Trophoblast cell (in vitro differentiated cells and primary cell): ENCODE measurements around the gene CDC34.

Experiments used
- DNase-seq, 2 donors: peaks; one replicate each; pipeline ENCODE4 v3.0.0-alpha.2; 2016
- H2AFZ ChIP-seq: 2 replicates; pipeline ENCODE4 v1.6.1; 2013; ENCODE audit warnings: low read length, moderate library complexity, mild to moderate bottlenecking; ENCODE audit not compliant: insufficient read depth, poor library complexity
- H2AK5ac ChIP-seq: 2 replicates; pipeline ENCODE4 v1.6.1; 2013; ENCODE audit warnings: mild to moderate bottlenecking, low read length
- H2BK120ac ChIP-seq: 2 replicates; pipeline ENCODE4 v1.6.1; 2013; ENCODE audit warnings: low read length, mild to moderate bottlenecking, moderate library complexity; ENCODE audit not compliant: insufficient read depth, poor library complexity
- H2BK12ac ChIP-seq: 2 replicates; pipeline ENCODE4 v1.6.1; 2013; ENCODE audit warnings: mild to moderate bottlenecking, low read length, moderate library complexity
- H2BK5ac ChIP-seq: 2 replicates; pipeline ENCODE4 v1.6.1; 2013; ENCODE audit warnings: low read length, low read depth, moderate library complexity, mild to moderate bottlenecking; ENCODE audit not compliant: poor library complexity
- H3K14ac ChIP-seq: 2 replicates; pipeline ENCODE4 v1.6.1; 2013; ENCODE audit warnings: mild to moderate bottlenecking, low read length
- H3K18ac ChIP-seq: 2 replicates; pipeline ENCODE4 v1.6.1; 2013; ENCODE audit warnings: mild to moderate bottlenecking, low read length
- H3K23ac ChIP-seq: 2 replicates; pipeline ENCODE4 v1.6.1; 2013; ENCODE audit warnings: low read length
- H3K27ac ChIP-seq: 2 replicates; pipeline ENCODE4 v1.5.1; 2013; ENCODE audit warnings: low read depth, mild to moderate bottlenecking, inconsistent platforms, low read length, moderate library complexity
- H3K27me3 ChIP-seq: 2 replicates; pipeline ENCODE4 v1.6.1; 2013; ENCODE audit warnings: inconsistent platforms, mild to moderate bottlenecking, low read length, moderate library complexity; ENCODE audit not compliant: insufficient read depth
- H3K36me3 ChIP-seq, 2 experiments: 1 replicate in 1 of 2; 2 replicates in 1 of 2; pipeline ENCODE4 v1.6.1; 2013; ENCODE audit warnings: low read length in 2 of 2, mild to moderate bottlenecking in 2 of 2, moderate library complexity in 1 of 2; ENCODE audit not compliant: insufficient read depth in 2 of 2, control insufficient read depth in 1 of 2
- H3K4ac ChIP-seq: 2 replicates; pipeline ENCODE4 v1.6.1; 2013; ENCODE audit warnings: low read depth, mild to moderate bottlenecking, low read length, moderate library complexity
- H3K4me1 ChIP-seq, 2 experiments: 1 replicate in 1 of 2; 2 replicates in 1 of 2; pipeline ENCODE4 v1.6.1; 2013; ENCODE audit warnings: low read length in 2 of 2, mild to moderate bottlenecking in 2 of 2, moderate library complexity in 1 of 2; ENCODE audit not compliant: insufficient read depth in 2 of 2, control insufficient read depth in 1 of 2
- H3K4me2 ChIP-seq: 2 replicates; pipeline ENCODE4 v1.6.1; 2013; ENCODE audit warnings: inconsistent platforms, mild to moderate bottlenecking, low read length, moderate library complexity
- H3K4me3 ChIP-seq: 2 replicates; pipeline ENCODE4 v1.5.1; 2013; ENCODE audit warnings: mild to moderate bottlenecking, low read depth, low read length, inconsistent platforms
- H3K79me1 ChIP-seq: one replicate; pipeline ENCODE4 v1.6.1; 2013; ENCODE audit warnings: low read length
- H3K79me2 ChIP-seq: 2 replicates; pipeline ENCODE4 v1.6.1; 2013; ENCODE audit warnings: low read length, mild to moderate bottlenecking; ENCODE audit not compliant: control insufficient read depth, insufficient read depth, poor library complexity
- H3K9ac ChIP-seq: 2 replicates; pipeline ENCODE4 v1.6.1; 2013; ENCODE audit warnings: mild to moderate bottlenecking, low read length
- H3K9me3 ChIP-seq: 2 replicates; pipeline ENCODE4 v1.6.1; 2013; ENCODE audit warnings: low read depth, mild to moderate bottlenecking, control low read depth, inconsistent platforms, low read length; ENCODE audit not compliant: insufficient read depth
- H4K12ac ChIP-seq: 2 replicates; pipeline ENCODE4 v1.6.1; 2013; ENCODE audit warnings: low read depth, mild to moderate bottlenecking, low read length, moderate library complexity
- H4K8ac ChIP-seq: 2 replicates; pipeline ENCODE4 v1.6.1; 2013; ENCODE audit warnings: low read depth, mild to moderate bottlenecking, low read length, moderate library complexity
- H4K91ac ChIP-seq: one replicate; pipeline ENCODE4 v1.6.1; 2013; ENCODE audit warnings: low read depth, mild to moderate bottlenecking, low read length, moderate library complexity
- WGBS: extraction: QIAGEN DNeasy Blood & Tissue Kit; methylation state at CpG from one replicate; pipeline ENCODE4 v1.1.7; 2013; ENCODE audit warnings: missing lambda C conversion rate; ENCODE audit not compliant: insufficient read length, insufficient coverage; ENCODE audit errors: extremely low coverage; 5-methylcytosine and 5-hydroxymethylcytosine counted together

Gene CDC34

DNA sequence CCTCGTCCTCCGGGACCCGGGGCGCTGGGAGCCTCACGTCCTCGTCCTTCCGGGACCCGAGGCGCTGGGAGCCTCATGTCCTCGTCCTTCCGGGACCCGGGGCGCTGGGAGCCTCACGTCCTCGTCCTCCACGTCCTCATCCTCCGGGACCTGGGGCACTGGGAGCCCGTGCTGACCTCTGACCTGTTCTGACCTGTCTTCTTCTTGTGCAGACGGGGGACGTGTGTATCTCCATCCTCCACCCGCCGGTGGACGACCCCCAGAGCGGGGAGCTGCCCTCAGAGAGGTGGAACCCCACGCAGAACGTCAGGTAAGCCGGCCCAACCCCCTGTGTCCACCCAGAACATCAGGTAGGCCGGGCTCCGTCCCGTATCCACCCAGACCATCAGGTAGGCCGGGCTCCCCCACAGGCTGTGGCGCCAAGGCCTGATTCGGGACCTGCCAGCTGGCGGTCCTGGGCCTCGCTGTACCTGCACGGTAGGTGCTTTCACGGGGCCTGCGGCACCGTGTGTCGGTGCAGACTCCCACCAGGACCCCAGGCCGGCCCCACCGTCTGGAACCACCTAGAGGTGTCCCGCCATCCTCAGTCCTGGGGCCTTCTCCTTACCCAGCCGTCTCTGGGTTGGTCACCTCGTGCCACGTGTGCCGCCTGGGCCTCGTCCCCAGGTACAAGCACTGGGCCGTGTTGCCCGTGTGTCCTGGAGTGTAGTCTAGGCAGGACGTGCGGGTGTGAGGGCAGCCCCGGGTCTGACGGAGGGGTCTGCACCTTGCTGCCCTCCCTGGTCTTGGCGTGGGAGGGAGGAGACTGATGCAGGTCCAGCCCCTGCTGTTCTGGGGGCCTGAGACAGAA, 4.7 kb downstream of the CDC34 start:
- no CpG with 5 or more reads among the region's 55 CpGs for WGBS
- peaks cover 1% of the 10 kb centered on the region for H3K9me3 ChIP-seq
- peaks cover 9 to 13% of the 10 kb centered on the region in 2 experiments for H3K4me1 ChIP-seq
- no peak overlapping the region for H3K14ac ChIP-seq
- H3K18ac ChIP-seq = no peak overlapping the region
- H3K79me2 ChIP-seq = peaks cover 27% of the 10 kb centered on the region
- no peak overlapping the region for H2BK12ac ChIP-seq
- no peak overlapping the region for H4K8ac ChIP-seq
- H2AK5ac ChIP-seq = no peak overlapping the region
- H2AFZ ChIP-seq = no peak overlapping the region
- no peak overlapping the region for H3K4me3 ChIP-seq
- peaks cover 54% of the 10 kb centered on the region in 2 experiments for H3K36me3 ChIP-seq
- H2BK5ac ChIP-seq = no peak overlapping the region
- no peak overlapping the region for H3K23ac ChIP-seq
- no peak overlapping the region for H3K4me2 ChIP-seq
- no peak overlapping the region for H3K9ac ChIP-seq
- H3K4ac ChIP-seq = no peak overlapping the region
- H3K27ac ChIP-seq = no peak overlapping the region
- no peak for DNase-seq
- no peak overlapping the region for H4K91ac ChIP-seq
- no peak overlapping the region for H4K12ac ChIP-seq
- H2BK120ac ChIP-seq = no peak overlapping the region
- H3K27me3 ChIP-seq = no peaks in the 10 kb centered on the region
- H3K79me1 ChIP-seq = peaks cover 15% of the 10 kb centered on the region

DNA sequence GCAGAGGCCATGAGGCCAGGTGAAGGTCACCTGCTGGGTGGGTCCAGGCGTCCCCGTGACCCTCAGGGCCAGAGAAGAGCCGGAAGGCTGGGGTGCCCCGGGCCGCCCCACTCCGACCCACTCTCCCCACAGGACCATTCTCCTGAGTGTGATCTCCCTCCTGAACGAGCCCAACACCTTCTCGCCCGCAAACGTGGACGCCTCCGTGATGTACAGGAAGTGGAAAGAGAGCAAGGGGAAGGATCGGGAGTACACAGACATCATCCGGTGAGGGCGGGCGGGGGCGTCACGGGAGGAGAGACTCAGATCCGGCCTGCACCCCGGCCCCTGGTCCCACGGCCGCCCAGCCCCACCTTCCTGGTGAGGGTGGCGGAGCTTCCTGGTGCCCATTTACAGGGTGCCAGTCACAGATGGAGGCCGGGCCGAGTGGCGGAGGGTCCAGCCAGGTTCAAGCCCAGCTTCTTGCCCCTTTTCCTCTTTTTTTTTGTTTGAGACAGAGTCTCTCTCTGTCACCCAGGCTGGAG, 5.4 kb downstream of the CDC34 start:
- Histone ChIP-seq H3K27me3 (no peaks in the 10 kb centered on the region), H4K91ac (no peak overlapping the region), H3K23ac (no peak overlapping the region), H2BK120ac (no peak overlapping the region), H3K4me3 (no peak overlapping the region), H3K9me3 (peaks cover 1% of the 10 kb centered on the region), H3K9ac (no peak overlapping the region), H2AFZ (no peak overlapping the region), H3K27ac (no peak overlapping the region), H3K4me2 (no peak overlapping the region), H4K12ac (no peak overlapping the region), H2BK12ac (no peak overlapping the region), H2BK5ac (no peak overlapping the region), H3K4me1 (peaks cover 9 to 13% of the 10 kb centered on the region in 2 experiments), H2AK5ac (no peak overlapping the region), H4K8ac (no peak overlapping the region), H3K18ac (no peak overlapping the region), H3K79me1 (peaks cover 14% of the 10 kb centered on the region), H3K4ac (no peak overlapping the region), H3K14ac (no peak overlapping the region), H3K36me3 (peaks cover 61% of the 10 kb centered on the region in 2 experiments), H3K79me2 (peaks cover 23% of the 10 kb centered on the region)
- WGBS = no CpG with 5 or more reads among the region's 26 CpGs
- DNase-seq = no peak

DNA sequence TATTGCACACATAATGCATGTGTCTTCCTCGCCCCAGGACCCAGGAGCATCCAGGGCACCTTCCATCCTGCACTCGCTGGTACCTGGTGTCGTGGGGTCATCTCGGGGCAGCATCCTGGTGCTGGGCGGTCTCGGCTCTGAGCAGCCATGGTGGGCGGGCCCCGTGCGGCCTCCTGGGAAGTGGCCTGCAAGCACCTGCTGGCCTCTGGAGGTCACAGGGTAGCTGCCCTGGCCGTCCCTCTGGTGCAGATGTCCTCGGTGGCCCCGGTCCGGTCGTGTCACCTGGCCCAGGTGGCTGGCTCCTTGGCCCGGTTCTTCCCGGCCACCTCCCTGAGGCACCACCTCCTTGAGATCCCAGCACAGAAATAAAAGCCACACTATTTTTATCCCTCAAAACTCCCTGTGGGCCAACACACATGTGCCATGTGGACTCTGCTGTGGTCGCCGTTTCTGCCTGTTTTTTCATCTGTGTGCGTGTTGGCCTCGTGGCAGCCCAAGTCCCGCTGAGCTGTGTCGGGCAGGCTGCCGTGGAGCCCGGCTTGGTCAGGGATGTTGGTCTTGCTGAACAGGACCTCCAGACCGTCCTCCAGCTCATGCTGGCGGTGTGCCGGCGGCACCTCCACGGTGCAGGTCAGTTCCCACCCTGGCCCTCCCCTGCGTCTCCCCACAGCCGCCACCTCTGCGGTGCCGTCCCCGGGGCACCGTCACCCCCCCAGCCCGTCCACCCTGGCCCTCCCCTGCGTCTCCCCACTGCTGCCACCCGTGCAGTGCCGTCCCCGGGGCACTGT, 7.3 kb downstream of the CDC34 start:
- Histone ChIP-seq H3K9me3 (peaks cover 1% of the 10 kb centered on the region), H3K23ac (no peak overlapping the region), H3K18ac (peak overlapping the region; percentile 17), H2BK5ac (no peak overlapping the region), H3K4me1 (peaks cover 3 to 5% of the 10 kb centered on the region in 2 experiments), H3K4ac (no peak overlapping the region), H3K79me1 (no peaks in the 10 kb centered on the region), H3K4me3 (no peak overlapping the region), H4K12ac (no peak overlapping the region), H3K27ac (no peak overlapping the region), H4K8ac (no peak overlapping the region), H3K27me3 (no peaks in the 10 kb centered on the region), H4K91ac (no peak overlapping the region), H3K4me2 (no peak overlapping the region), H3K9ac (no peak overlapping the region), H3K36me3 (peaks cover 67 to 70% of the 10 kb centered on the region in 2 experiments), H2BK12ac (no peak overlapping the region), H2BK120ac (no peak overlapping the region), H3K14ac (no peak overlapping the region), H3K79me2 (peaks cover 5% of the 10 kb centered on the region), H2AK5ac (no peak overlapping the region), H2AFZ (no peak overlapping the region)
- WGBS = no CpG with 5 or more reads among the region's 40 CpGs
- no peak for DNase-seq

DNA sequence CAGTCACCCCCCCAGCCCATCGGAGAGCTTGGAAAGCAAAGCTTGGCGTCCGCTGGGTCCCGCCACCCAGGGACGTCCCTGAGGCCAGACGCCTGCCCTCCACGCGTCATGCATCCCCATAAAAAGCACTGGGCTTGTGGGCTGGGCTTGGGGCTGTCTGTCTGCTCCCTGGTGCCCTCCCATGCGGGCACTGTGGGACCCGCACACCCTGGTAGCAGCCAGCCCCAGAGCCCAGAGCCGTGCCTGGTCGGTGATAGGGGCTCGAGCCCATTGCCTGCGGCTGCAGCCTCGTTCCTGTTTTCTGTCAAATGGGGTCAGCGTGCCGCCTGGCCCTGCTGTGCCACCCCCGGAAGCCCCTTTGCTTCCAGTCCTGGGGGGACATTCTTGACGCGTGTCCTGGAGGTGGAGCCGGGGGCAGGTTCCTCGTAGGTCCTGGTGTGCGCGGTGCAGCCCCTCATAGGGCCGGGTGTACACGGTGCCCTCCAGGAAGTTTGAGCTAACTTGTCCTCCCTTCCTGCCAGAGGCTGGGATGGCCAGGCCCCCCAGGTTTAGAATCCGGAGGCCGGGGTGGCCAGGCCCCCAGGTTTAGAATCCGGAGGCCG, 8.0 kb downstream of the CDC34 start:
- Histone ChIP-seq H2BK120ac (no peak overlapping the region), H3K79me2 (no peaks in the 10 kb centered on the region), H2BK5ac (no peak overlapping the region), H3K4me3 (no peak overlapping the region), H3K9ac (no peak overlapping the region), H4K91ac (no peak overlapping the region), H3K4me2 (no peak overlapping the region), H4K8ac (no peak overlapping the region), H2AK5ac (no peak overlapping the region), H3K18ac (no peak overlapping the region), H3K14ac (no peak overlapping the region), H4K12ac (no peak overlapping the region), H2BK12ac (no peak overlapping the region), H3K27me3 (no peaks in the 10 kb centered on the region), H3K79me1 (no peaks in the 10 kb centered on the region), H3K4ac (no peak overlapping the region), H3K27ac (no peak overlapping the region), H3K36me3 (peaks cover 66 to 70% of the 10 kb centered on the region in 2 experiments), H3K9me3 (peaks cover 1% of the 10 kb centered on the region), H2AFZ (no peak overlapping the region), H3K23ac (no peak overlapping the region), H3K4me1 (peaks cover 2 to 4% of the 10 kb centered on the region in 2 experiments)
- peak in 1 of 2 donors; percentile 25 for DNase-seq
- no CpG with 5 or more reads among the region's 30 CpGs for WGBS
